Esophagus squamous epithelium (tissue), 5 donors: ENCODE results near the gene RAB36. TPM values are rescaled to one million over a fixed set of nuclear protein-coding genes. Genes with fewer than 3 reads are reported as not detected.

Source experiments
- DNase-seq: peaks from one replicate; lab custom pipeline; 2025; lab: John Stamatoyannopoulos, UW
- H3K27ac ChIP-seq, 4 donors: fragments of 200-600 bp; sonication (generic); one replicate each; pipeline ENCODE4 v1.5.1; 2016 to 2019; ENCODE audit warnings: mild to moderate bottlenecking in 1 of 4
- H3K27me3 ChIP-seq, 4 donors: fragments of 200-600 bp; sonication (generic); 1 replicate in 3 of 4; 2 replicates in 1 of 4; pipeline versions ENCODE4 v1.5.1 to v1.6.0; 2017 to 2021; ENCODE audit warnings: antibody characterized with exemption in 1 of 4
- H3K36me3 ChIP-seq, 3 donors: fragments of 200-600 bp; sonication (generic); one replicate each; pipeline ENCODE4 v1.5.1; 2016 to 2019
- H3K4me1 ChIP-seq, 3 donors: fragments of 200-600 bp; sonication (generic); one replicate each; pipeline ENCODE4 v1.5.1; 2017 to 2019
- H3K4me3 ChIP-seq, 4 donors: fragments of 200-600 bp; sonication (generic); 1 replicate in 3 of 4; 2 replicates in 1 of 4; pipeline ENCODE4 v1.5.1; 2016 to 2019; ENCODE audit warnings: mild to moderate bottlenecking in 2 of 4, moderate library complexity in 1 of 4
- H3K9me3 ChIP-seq, 3 donors: fragments of 200-600 bp; sonication (generic); one replicate each; pipeline ENCODE4 v1.5.1; 2016 to 2019
- POLR2A ChIP-seq, 4 donors: fragments of 450-650 bp; IDR thresholded peaks; one replicate each; pipeline ENCODE4 v1.6.1; 2017; ENCODE audit warnings: antibody characterized with exemption in 4 of 4, mild to moderate bottlenecking in 4 of 4, moderate library complexity in 3 of 4
- WGBS, 2 donors: methylation state at CpG; one replicate each; pipeline ENCODE4 v1.1.5; 2018; 5-methylcytosine and 5-hydroxymethylcytosine counted together
- intact Hi-C: fragments of 100-400 bp; cut with DNase I; formaldehyde crosslinking; loops from one replicate; pipeline ENCODE4 v1.15.0; 2022
- total RNA-seq, 4 donors: library from RNA; depleted of rRNA; stranded (reverse); fragments of >200 nt; gene quantifications; one replicate each; pipeline ENCODE4 v1.1.0, GENCODE V29; 2016
- TF ChIP-seq, protein P1 (sequence below), 6 experiments: fragments of 450-650 bp in 4 of 6; fragments of 200-600 bp in 2 of 6; sonication (generic) in 2 of 6; IDR thresholded peaks; one replicate each; pipeline ENCODE4 v1.5.1; 2016 to 2019; ENCODE audit warnings: antibody characterized with exemption in 6 of 6, mild to moderate bottlenecking in 4 of 6, moderate library complexity in 4 of 6
- donor health status: DM: yes; HTN: yes; CAD: no.

Gene RAB36
- total RNA-seq, 4 donors from 2014 or later: 1.4 to 3.9 (median 2.3) TPM

DNA sequence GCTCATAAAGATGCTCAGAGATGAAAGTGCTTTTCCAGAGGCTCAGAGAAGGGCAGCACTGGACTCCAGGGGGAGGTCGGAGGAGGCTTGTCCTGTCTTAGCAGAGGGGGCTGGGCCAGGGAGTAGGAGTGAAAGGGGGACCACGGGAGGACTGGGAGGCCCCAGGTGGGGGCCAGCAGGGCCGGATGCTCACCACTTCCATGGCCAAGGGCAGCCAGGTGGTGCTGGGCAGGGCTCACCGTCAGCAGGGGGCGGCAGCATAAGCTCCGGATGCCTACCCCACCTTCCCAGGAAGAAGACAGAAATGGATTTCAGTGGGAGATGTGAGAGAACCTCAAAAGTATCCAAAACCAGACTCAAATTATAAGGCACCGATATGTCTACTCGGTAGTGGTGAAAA, 11.0 kb downstream of the RAB36 start:
- H3K4me1 ChIP-seq: peaks cover 0 to 20% (median 0%) of the 10 kb centered on the region in 3 donors
- no peak for DNase-seq
- H3K36me3 ChIP-seq: peaks cover 0 to 18% (median 0%) of the 10 kb centered on the region in 3 donors
- WGBS, 2 donors: 60 to 70% methylated on average over 6 of the region's 8 CpGs
- no peaks in the 10 kb centered on the region for H3K9me3 ChIP-seq
- H3K4me3 ChIP-seq: no peak overlapping the region
- H3K27ac ChIP-seq: no peak overlapping the region
- H3K27me3 ChIP-seq: no peaks in the 10 kb centered on the region
- TF ChIP-seq, protein P1, sequence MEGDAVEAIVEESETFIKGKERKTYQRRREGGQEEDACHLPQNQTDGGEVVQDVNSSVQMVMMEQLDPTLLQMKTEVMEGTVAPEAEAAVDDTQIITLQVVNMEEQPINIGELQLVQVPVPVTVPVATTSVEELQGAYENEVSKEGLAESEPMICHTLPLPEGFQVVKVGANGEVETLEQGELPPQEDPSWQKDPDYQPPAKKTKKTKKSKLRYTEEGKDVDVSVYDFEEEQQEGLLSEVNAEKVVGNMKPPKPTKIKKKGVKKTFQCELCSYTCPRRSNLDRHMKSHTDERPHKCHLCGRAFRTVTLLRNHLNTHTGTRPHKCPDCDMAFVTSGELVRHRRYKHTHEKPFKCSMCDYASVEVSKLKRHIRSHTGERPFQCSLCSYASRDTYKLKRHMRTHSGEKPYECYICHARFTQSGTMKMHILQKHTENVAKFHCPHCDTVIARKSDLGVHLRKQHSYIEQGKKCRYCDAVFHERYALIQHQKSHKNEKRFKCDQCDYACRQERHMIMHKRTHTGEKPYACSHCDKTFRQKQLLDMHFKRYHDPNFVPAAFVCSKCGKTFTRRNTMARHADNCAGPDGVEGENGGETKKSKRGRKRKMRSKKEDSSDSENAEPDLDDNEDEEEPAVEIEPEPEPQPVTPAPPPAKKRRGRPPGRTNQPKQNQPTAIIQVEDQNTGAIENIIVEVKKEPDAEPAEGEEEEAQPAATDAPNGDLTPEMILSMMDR (IDR thresholded peaks at IDR 0.05): no peak
- no peak for TF ChIP-seq POLR2A (IDR thresholded peaks at IDR 0.05)
- intact Hi-C loops: no loop called here

DNA sequence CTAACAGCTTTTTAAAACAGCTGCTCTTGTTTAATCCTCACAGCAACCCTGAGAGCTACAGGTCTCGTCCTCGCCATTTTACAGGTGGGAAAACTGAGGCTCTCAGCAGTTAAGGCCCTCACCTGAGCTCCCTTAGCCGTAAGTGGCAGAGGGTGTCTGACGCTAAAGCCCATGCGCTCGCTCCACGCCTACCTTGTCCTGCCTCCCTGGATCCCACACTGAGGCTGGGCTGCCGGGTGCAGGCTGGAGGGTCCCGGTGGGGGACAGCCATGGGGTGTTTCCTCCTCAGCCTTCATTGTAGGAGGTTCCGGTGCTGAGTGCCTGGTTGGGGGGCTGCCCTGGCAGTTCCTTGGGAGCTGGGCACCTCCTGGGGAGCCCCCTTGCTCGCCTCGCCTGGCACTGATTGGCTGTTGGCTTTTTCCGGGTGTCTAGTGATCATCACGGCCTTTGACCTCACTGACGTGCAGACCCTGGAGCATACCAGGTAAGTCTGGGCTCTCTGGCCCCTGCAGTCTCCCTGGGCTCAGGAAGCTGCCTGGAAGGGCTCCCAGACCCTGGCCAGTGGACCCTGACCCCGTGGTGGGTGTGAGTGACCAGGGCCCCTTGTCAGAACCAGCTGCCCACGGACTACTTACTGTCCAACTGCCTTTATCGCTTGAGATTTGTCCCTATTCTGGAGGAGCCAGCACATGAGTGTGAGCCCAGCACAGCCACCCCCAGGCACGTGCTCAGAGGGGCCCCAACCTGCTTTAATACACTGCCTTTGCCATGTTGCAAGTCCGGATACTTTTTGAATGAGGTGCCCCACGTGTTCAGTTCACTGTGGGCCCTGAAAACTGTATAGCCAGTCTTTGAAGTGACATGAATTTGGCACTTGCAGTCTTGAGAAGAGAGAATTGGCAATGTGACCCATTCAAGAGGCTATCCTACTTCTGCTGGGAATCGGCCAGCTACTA, 12.6 kb downstream of the RAB36 start:
- Histone ChIP-seq H3K4me3 (no peak overlapping the region), H3K9me3 (no peaks in the 10 kb centered on the region), H3K36me3 (peaks cover 0 to 7% (median 0%) of the 10 kb centered on the region in 3 donors), H3K4me1 (peaks cover 0 to 16% (median 0%) of the 10 kb centered on the region in 3 donors), H3K27me3 (no peaks in the 10 kb centered on the region), H3K27ac (no peak overlapping the region)
- no peak for TF ChIP-seq POLR2A (IDR thresholded peaks at IDR 0.05)
- TF ChIP-seq, protein P1 (IDR thresholded peaks at IDR 0.05): no peak
- WGBS, 2 donors: 76 to 87% methylated on average over 13 to 14 of the region's 22 CpGs
- intact Hi-C loops: no loop called here
- no peak for DNase-seq

DNA sequence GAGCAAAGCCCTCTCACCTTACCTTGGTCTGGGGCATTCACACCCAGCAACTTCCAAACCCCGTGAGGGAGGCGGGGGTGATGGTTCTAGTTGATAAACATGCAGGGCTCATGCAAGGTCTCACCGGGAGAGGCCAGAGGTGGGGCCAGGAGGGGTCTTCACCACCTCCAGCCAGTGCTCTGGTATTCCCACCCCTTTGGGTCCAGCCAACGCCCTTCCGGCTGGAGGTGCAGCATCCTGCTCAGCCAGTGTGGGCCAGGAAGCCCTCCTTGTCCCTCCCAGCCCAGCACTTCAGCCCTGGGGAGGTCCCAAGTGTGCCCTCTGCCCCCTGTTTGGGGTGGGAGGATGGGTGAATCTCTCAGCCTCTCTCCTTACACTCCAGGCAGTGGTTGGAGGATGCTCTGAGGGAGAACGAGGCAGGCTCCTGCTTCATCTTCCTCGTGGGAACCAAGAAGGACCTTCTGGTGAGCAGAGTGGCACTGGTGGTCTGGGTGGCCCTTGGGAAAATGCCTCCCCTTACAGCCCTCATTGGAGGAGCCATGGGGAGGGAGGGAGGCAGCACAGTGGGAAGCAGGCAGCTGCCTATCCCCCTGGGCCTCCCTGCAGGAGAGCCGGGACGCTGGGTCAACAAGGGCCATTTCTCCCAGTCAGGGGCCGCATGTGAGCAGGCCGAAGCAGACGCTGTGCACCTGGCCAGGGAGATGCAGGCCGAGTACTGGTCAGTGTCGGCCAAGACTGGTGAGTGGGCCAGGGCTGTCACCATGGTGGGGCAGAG, 13.4 kb downstream of the RAB36 start:
- no peak for DNase-seq
- H3K4me3 ChIP-seq: no peak overlapping the region
- no peaks in the 10 kb centered on the region for H3K9me3 ChIP-seq
- intact Hi-C loops: no loop called here
- H3K27me3 ChIP-seq: no peaks in the 10 kb centered on the region
- peaks cover 0 to 17% (median 4%) of the 10 kb centered on the region in 3 donors for H3K4me1 ChIP-seq
- peaks cover 0 to 7% (median 0%) of the 10 kb centered on the region in 3 donors for H3K36me3 ChIP-seq
- 72 to 100% methylated on average over 4 to 5 of the region's 14 CpGs for WGBS, 2 donors
- no peak overlapping the region for H3K27ac ChIP-seq
- TF ChIP-seq, protein P1 (IDR thresholded peaks at IDR 0.05): no peak
- TF ChIP-seq POLR2A (IDR thresholded peaks at IDR 0.05): no peak

DNA sequence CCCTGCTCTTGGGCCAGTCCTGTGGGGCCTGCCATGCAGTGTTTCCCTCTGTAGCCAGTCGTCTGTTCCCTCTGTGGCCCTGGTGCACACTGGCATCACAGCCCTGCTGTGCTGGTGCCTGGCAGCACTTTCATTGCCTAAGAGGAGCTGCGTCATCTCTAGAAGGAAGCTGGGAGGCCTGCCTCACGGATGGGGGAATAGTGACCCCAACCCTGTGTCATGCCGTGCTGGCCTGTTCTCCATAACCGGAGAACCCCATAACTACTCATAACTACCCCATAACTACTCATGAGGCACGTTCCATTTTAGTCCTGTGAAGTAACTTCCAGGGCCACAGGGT, 14.0 kb downstream of the RAB36 start:
- no peak for DNase-seq
- H3K36me3 ChIP-seq: peaks cover 0 to 1% (median 0%) of the 10 kb centered on the region in 3 donors
- H3K4me1 ChIP-seq: peaks cover 0 to 22% (median 8%) of the 10 kb centered on the region in 3 donors
- intact Hi-C loops: no loop called here
- no peak overlapping the region for H3K4me3 ChIP-seq
- no peak for TF ChIP-seq POLR2A (IDR thresholded peaks at IDR 0.05)
- TF ChIP-seq, protein P1 (IDR thresholded peaks at IDR 0.05): no peak
- no peak overlapping the region for H3K27ac ChIP-seq
- H3K9me3 ChIP-seq: no peaks in the 10 kb centered on the region
- H3K27me3 ChIP-seq: no peaks in the 10 kb centered on the region
- 87 to 89% methylated on average over 3 of the region's 6 CpGs for WGBS, 2 donors
